ENCODE results near the gene UMOD. TPM values are rescaled to one million over a fixed set of nuclear protein-coding genes. Genes with fewer than 3 reads are reported as not detected.
A peak's percentile ranks its signal among the peaks of the same experiment; 100 is the strongest.

The UMOD gene
- total and polyA plus RNA-seq, 9 of the 15 experiments (the other 6 are each of a cell fraction or from before 2014, with no cell fraction given), result not detected

- no peak overlapping the region for H2AFZ ChIP-seq (ENCODE audit: low read depth, low read length)
- peak; percentile 97 for ATAC-seq
- in situ Hi-C loops (cut with MboI), result loop anchor here (10.0 kb wide), 1 partner anchor 789 kb away; no protein-coding TSS in a partner anchor
- TF ChIP-seq RB1 (IDR thresholded peaks at IDR 0.05; ENCODE audit: low read depth) (peak; percentile 45; the same call in 1 of the 2 replicates), RCOR1 (IDR thresholded peaks at IDR 0.05; ENCODE audit: borderline replicate concordance in 1 of 2, low read depth in 2 of 2, low read length in 2 of 2) (0 out of 4 replicates have a peak, but pooled peaks of 1 of the 2 experiments have one; percentile 34), RAD21 (CRISPR knock-in tag; conservative IDR thresholded peaks at IDR 0.05 in 1 of 2, IDR thresholded peaks at IDR 0.05 in 1 of 2) (peak; percentile 54 to 85), MYC (IDR thresholded peaks at IDR 0.05; ENCODE audit: low read depth, low read length) (0 out of 2 replicates have a peak, but pooled peaks have one; percentile 27), MYC (CRISPR knock-in tag; IDR thresholded peaks at IDR 0.05; ENCODE audit: borderline replicate concordance, low read depth) (no peak), CTCF (IDR thresholded peaks at IDR 0.05 in 2 of 3, conservative IDR thresholded peaks at IDR 0.05 in 1 of 3; ENCODE audit: insufficient read depth in 2 of 3, low read depth in 1 of 3, low read length in 3 of 3) (peak; percentile 80 to 89 (median 83))
- TF ChIP-seq, protein P1, sequence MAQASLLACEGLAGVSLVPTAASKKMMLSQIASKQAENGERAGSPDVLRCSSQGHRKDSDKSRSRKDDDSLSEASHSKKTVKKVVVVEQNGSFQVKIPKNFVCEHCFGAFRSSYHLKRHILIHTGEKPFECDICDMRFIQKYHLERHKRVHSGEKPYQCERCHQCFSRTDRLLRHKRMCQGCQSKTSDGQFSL (CRISPR knock-in tag; IDR thresholded peaks at IDR 0.05), result no peak
- TF ChIP-seq, protein P1 (tag; IDR thresholded peaks at IDR 0.05), result no peak
These were observed 30.9 kb upstream of the UMOD start for GRCh38 chr16:20383106-20384029.

More at GRCh38 chr16:20383106-20384029, 30.9 kb upstream of the UMOD start:
- no peak overlapping the region for H3K4me3 ChIP-seq
- no peaks in the 10 kb centered on the region for H3K4me1 ChIP-seq (replicated peaks in 1 of 2; ENCODE audit: control insufficient read depth in 2 of 2, insufficient read depth in 2 of 2, low read length in 2 of 2)
- H4K20me1 ChIP-seq (replicated peaks; ENCODE audit: control insufficient read depth, insufficient read depth, low read length), result no peaks in the 10 kb centered on the region
- no TSS peak for BruUV-seq (replicated peaks)
- no peaks in the 10 kb centered on the region for H3K79me2 ChIP-seq (ENCODE audit: control insufficient read depth, insufficient read depth, low read length)
- DNase-seq (ENCODE audit: extremely low read depth in 1 of 4, low spot score in 3 of 4) (peak; percentile 71 to 79 (median 74)), FAIRE-seq (peak; percentile 88)
- no peaks in the 10 kb centered on the region for H3K9me1 ChIP-seq (ENCODE audit: control insufficient read depth, insufficient read depth, low read length)
- no peaks in the 10 kb centered on the region for H3K36me3 ChIP-seq (ENCODE audit: control insufficient read depth, insufficient read depth, low read length)
- WGBS (ENCODE audit: insufficient coverage, low coverage, missing lambda C conversion rate), result 3% methylated on average over 11 of the region's 11 CpGs
- ChIA-PET CTCF (ENCODE audit: low intra/inter-chr PET ratio) (interaction anchor here (1.6 to 2.4 kb wide), 3 partner anchors 476 to 782 kb away, joined by 7 to 12 read pairs (median 8); no protein-coding TSS in a partner anchor), POLR2A (no interaction called here)
- no peak overlapping the region for H3K9ac ChIP-seq (ENCODE audit: insufficient read depth in 1 of 2, low read depth in 2 of 2, low read length in 2 of 2)
- no peak overlapping the region for H3K27ac ChIP-seq (ENCODE audit: extremely low read depth, low read depth, low read length)
- no peak overlapping the region for H3K4me2 ChIP-seq (ENCODE audit: insufficient read depth, low read length)
- H3K9me3 ChIP-seq (replicated peaks; ENCODE audit: control insufficient read depth, insufficient read depth, low read depth, low read length), result no peaks in the 10 kb centered on the region
- intact Hi-C loops (cut with micrococcal nuclease), result loop anchor here (2.0 kb wide), 3 partner anchors 83 to 485 kb away; no protein-coding TSS in a partner anchor
- peaks cover 0 to 6% of the 10 kb centered on the region in 2 experiments; a peak in 1 of 5 replicates for H3K27me3 ChIP-seq (ENCODE audit: control insufficient read depth in 2 of 2, insufficient read depth in 2 of 2, low read length in 2 of 2)
